Measurements from ENCODE around the gene ADGRG6. TPM values are rescaled to one million over a fixed set of nuclear protein-coding genes. Genes with fewer than 3 reads are reported as not detected.

ADGRG6 gene
- total and polyA plus RNA-seq, 2 of the 8 experiments (the other 6 are each of a cell fraction or from before 2014, with no cell fraction given) = 1.1 to 6.2 TPM

- Histone ChIP-seq H3K9ac (replicated peaks in 1 of 4; ENCODE audit: extremely low read depth in 1 of 4, low read depth in 3 of 4, low read length in 3 of 4) (no peak overlapping the region), H3K14ac (ENCODE audit: insufficient read length) (no peak overlapping the region), H3K56ac (replicated peaks; ENCODE audit: insufficient read length, low read depth, low read length) (no peak overlapping the region), H3K27me3 (replicated peaks in 1 of 4; ENCODE audit: control insufficient read depth in 3 of 4, extremely low read depth in 1 of 4, insufficient read depth in 3 of 4, low read length in 3 of 4) (no peaks in the 10 kb centered on the region), H3K27ac (ENCODE audit: low read depth, low read length) (no peak overlapping the region), H4K8ac (ENCODE audit: extremely low read depth, insufficient read depth, low read length) (no peak overlapping the region), H3K36me3 (ENCODE audit: control insufficient read depth in 2 of 4, insufficient read depth in 4 of 4, low read length in 3 of 4) (no peaks in the 10 kb centered on the region), H3K4me2 (ENCODE audit: insufficient read depth in 1 of 2, low read depth in 2 of 2, low read length in 2 of 2) (no peak overlapping the region), H4K91ac (replicated peaks; ENCODE audit: insufficient read length, low read length) (no peak overlapping the region), H2BK20ac (ENCODE audit: low read length) (no peak overlapping the region), H2BK5ac (ENCODE audit: low read depth, low read length) (no peak overlapping the region), H3K18ac (ENCODE audit: extremely low read depth, low read length) (no peak overlapping the region), H3K4me1 (replicated peaks in 1 of 4; ENCODE audit: control insufficient read depth in 3 of 4, insufficient read depth in 4 of 4, low read length in 3 of 4) (no peaks in the 10 kb centered on the region), H3K9me3 (ENCODE audit: insufficient read depth in 2 of 2, low read depth in 1 of 2, low read length in 1 of 2) (no peaks in the 10 kb centered on the region), H2AFZ (ENCODE audit: low read length) (no peak overlapping the region), H3K79me1 (ENCODE audit: low read depth, low read length) (no peaks in the 10 kb centered on the region), H3K23ac (ENCODE audit: insufficient read length) (no peak overlapping the region), H2BK12ac (ENCODE audit: low read depth, low read length) (no peak overlapping the region), H2BK120ac (replicated peaks; ENCODE audit: low read depth, low read length) (no peak overlapping the region), H4K20me1 (replicated peaks in 1 of 2; ENCODE audit: control insufficient read depth in 1 of 2, insufficient read depth in 2 of 2, low read length in 2 of 2) (no peaks in the 10 kb centered on the region), H3K4ac (replicated peaks; ENCODE audit: insufficient read length, low read depth, low read length) (no peak overlapping the region), H2BK15ac (ENCODE audit: low read length) (no peak overlapping the region), H3K79me2 (ENCODE audit: control insufficient read depth in 1 of 2, insufficient read depth in 2 of 2, low read length in 2 of 2) (no peaks in the 10 kb centered on the region), H4K5ac (ENCODE audit: insufficient read length, low read depth, low read length) (no peak overlapping the region), H2AK5ac (ENCODE audit: low read depth, low read length) (no peak overlapping the region), H3K23me2 (ENCODE audit: low read depth, low read length) (no peaks in the 10 kb centered on the region), H3K4me3 (ENCODE audit: extremely low read depth in 1 of 4, insufficient read depth in 2 of 4, low read depth in 3 of 4, low read length in 4 of 4) (no peak overlapping the region)
- CTCF ChIA-PET (ENCODE audit: partially characterized antibody) = interaction anchor here (1.0 kb wide), 1 partner anchor 90 kb away, joined by 3 read pairs; no protein-coding TSS in a partner anchor
- POLR2A ChIA-PET (ENCODE audit: partially characterized antibody) = no interaction called here
- no peak for FAIRE-seq
- 88% methylated on average over 4 of the region's 4 CpGs; no CpG with 5 or more reads in 1 of the 2 experiments for WGBS, 2 experiments (ENCODE audit: extremely low coverage in 1 of 2, insufficient coverage in 1 of 2, insufficient read length in 1 of 2, insufficient replicate concordance in 2 of 2, low coverage in 1 of 2, low lambda C conversion rate in 2 of 2, missing lambda C conversion rate in 1 of 2)
- no peak for DNase-seq (ENCODE audit: low read depth in 1 of 2, low spot score in 2 of 2)
- TF ChIP-seq POU5F1 (IDR thresholded peaks at IDR 0.05; ENCODE audit: low read depth, low read length) = no peak
- TF ChIP-seq ZNF274 (IDR thresholded peaks at IDR 0.05; ENCODE audit: borderline replicate concordance, extremely low read depth, low read length) = no peak
- TF ChIP-seq SP2 (IDR thresholded peaks at IDR 0.05; ENCODE audit: low read length) = no peak
- TF ChIP-seq USF2 (IDR thresholded peaks at IDR 0.05; ENCODE audit: low read length) = no peak
- no peak for TF ChIP-seq SP1 (IDR thresholded peaks at IDR 0.05; ENCODE audit: low read depth, low read length)
- TF ChIP-seq CTCF (IDR thresholded peaks at IDR 0.05; ENCODE audit: control extremely low read depth in 1 of 3, insufficient read depth in 1 of 3, low read depth in 1 of 3, low read length in 3 of 3) = no peak
- TF ChIP-seq CHD1 (IDR thresholded peaks at IDR 0.05; ENCODE audit: low read depth, low read length) = no peak
- no peak for TF ChIP-seq RNF2 (IDR thresholded peaks at IDR 0.05; ENCODE audit: borderline replicate concordance, low read depth, low read length, missing control alignments, poor library complexity, severe bottlenecking)
- TF ChIP-seq BACH1 (IDR thresholded peaks at IDR 0.05; ENCODE audit: low read length) = no peak
- no peak for TF ChIP-seq SIX5 (IDR thresholded peaks at IDR 0.05; ENCODE audit: low read depth, low read length)
Measured at GRCh38 chr6:142384519-142385254, 82.9 kb downstream of the ADGRG6 start.

Measured in H1 (cell line).